OCI-LY3 (cell line): ENCODE data around the gene LDB2.

Source experiments
- H2AFZ ChIP-seq: fragments of 200-600, 300-600 bp; shearing (Covaris generic); 2 replicates; pipeline ENCODE4 v1.6.0; 2014; ENCODE audit warnings: antibody characterized with exemption, low read depth, low read length
- H3K27ac ChIP-seq: fragments of 200-600, 300-600 bp; sonication (generic); 2 replicates; pipeline ENCODE4 v1.5.1; 2014; ENCODE audit warnings: mild to moderate bottlenecking, low read length, moderate library complexity, mixed read lengths
- H3K27me3 ChIP-seq: fragments of 200-600, 300-600 bp; sonication (generic); 2 replicates; pipeline ENCODE4 v1.6.1; 2014; ENCODE audit warnings: low read depth, low read length, mixed read lengths
- H3K36me3 ChIP-seq: fragments of 200-600, 300-600 bp; sonication (generic); replicated peaks from 2 replicates; pipeline ENCODE3; 2014; ENCODE audit warnings: low read depth, low read length, mixed read lengths
- H3K4me1 ChIP-seq: fragments of 300-600, 200-600 bp; sonication (generic); 2 replicates; pipeline ENCODE4 v1.6.1; 2014; ENCODE audit warnings: low read length, mixed read lengths
- H3K4me2 ChIP-seq: fragments of 200-600, 300-600 bp; sonication (generic); 2 replicates; pipeline ENCODE4 v1.6.1; 2014; ENCODE audit warnings: low read length, mixed read lengths
- H3K4me3 ChIP-seq: fragments of 300-600, 200-600 bp; sonication (generic); 2 replicates; pipeline ENCODE4 v1.5.1; 2014; ENCODE audit warnings: antibody characterized with exemption, mild to moderate bottlenecking, low read length, moderate library complexity
- H3K79me2 ChIP-seq: fragments of 300-600, 200-600 bp; shearing (Covaris generic); 2 replicates; pipeline ENCODE4 v1.6.1; 2014; ENCODE audit warnings: mild to moderate bottlenecking, low read length, mixed read lengths
- H3K9ac ChIP-seq: fragments of 300-600, 200-600 bp; shearing (Covaris generic); 2 replicates; pipeline ENCODE4 v1.6.0; 2014; ENCODE audit warnings: mild to moderate bottlenecking, low read length, moderate library complexity
- H3K9me3 ChIP-seq: fragments of 200-600, 300-600 bp; shearing (Covaris generic); 2 replicates; pipeline ENCODE4 v1.6.1; 2014; ENCODE audit warnings: low read length, mixed read lengths; ENCODE audit not compliant: insufficient read depth
- H4K20me1 ChIP-seq: fragments of 200-600, 300-600 bp; sonication (generic); 2 replicates; pipeline ENCODE4 v1.6.1; 2016; ENCODE audit warnings: low read length, mixed read lengths; ENCODE audit not compliant: insufficient read depth
- CTCF ChIP-seq: fragments of 200-600, 300-600 bp; sonication (generic); IDR thresholded peaks from 2 replicates; pipeline ENCODE4 v1.5.1; 2014; ENCODE audit warnings: antibody characterized with exemption, low read length, low read depth
- EZH2phosphoT487 ChIP-seq: fragments of 200-600 bp; shearing (Covaris generic); IDR thresholded peaks from 2 replicates; pipeline ENCODE4 v1.6.1; 2018; ENCODE audit warnings: antibody characterized with exemption, mixed run types, low read depth

The LDB2 gene

GRCh38 chr4:16685536-16685935, 212.9 kb downstream of the LDB2 start:
- Histone ChIP-seq H3K36me3 (no peaks in the 10 kb centered on the region), H3K4me3 (no peak overlapping the region), H3K27ac (no peak overlapping the region), H3K4me1 (no peaks in the 10 kb centered on the region), H3K79me2 (no peaks in the 10 kb centered on the region), H3K27me3 (no peaks in the 10 kb centered on the region), H3K4me2 (no peak overlapping the region), H3K9ac (no peak overlapping the region), H4K20me1 (no peaks in the 10 kb centered on the region), H3K9me3 (no peaks in the 10 kb centered on the region), H2AFZ (no peak overlapping the region)
- TF ChIP-seq CTCF = no peak
- TF ChIP-seq EZH2phosphoT487 = no peak

- Histone ChIP-seq H3K27ac (no peak overlapping the region), H3K9ac (no peak overlapping the region), H3K79me2 (no peaks in the 10 kb centered on the region), H3K27me3 (no peaks in the 10 kb centered on the region), H3K4me1 (no peaks in the 10 kb centered on the region), H3K9me3 (no peaks in the 10 kb centered on the region), H3K4me2 (no peak overlapping the region), H3K36me3 (no peaks in the 10 kb centered on the region), H2AFZ (no peak overlapping the region), H4K20me1 (no peaks in the 10 kb centered on the region), H3K4me3 (no peak overlapping the region)
- TF ChIP-seq EZH2phosphoT487 (no peak), CTCF (no peak)
Observed at GRCh38 chr4:16684935-16685334, 213.5 kb downstream of the LDB2 start.

DNA sequence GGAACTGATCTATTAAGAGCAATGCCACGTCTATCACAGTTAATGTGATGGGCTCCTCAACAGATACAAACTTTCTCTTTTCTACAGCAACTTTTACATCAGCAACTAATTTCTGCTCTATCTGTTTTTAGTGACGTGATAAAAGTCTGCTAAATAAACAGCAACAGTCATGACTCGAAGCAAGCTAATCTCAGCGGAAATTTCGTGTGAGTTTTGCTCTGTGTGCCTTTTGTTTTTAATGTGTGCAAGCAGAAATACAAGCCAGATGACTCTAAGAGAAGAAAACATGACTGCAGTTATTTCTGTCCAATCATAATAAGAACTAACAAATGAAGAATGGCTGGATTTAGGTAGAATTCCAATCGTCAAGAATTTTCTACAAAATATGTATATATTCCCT, 214.3 kb downstream of the LDB2 start:
- Histone ChIP-seq H3K27me3 (no peaks in the 10 kb centered on the region), H4K20me1 (no peaks in the 10 kb centered on the region), H3K36me3 (no peaks in the 10 kb centered on the region), H3K27ac (no peak overlapping the region), H3K4me3 (no peak overlapping the region), H2AFZ (no peak overlapping the region), H3K9me3 (no peaks in the 10 kb centered on the region), H3K79me2 (no peaks in the 10 kb centered on the region), H3K9ac (no peak overlapping the region), H3K4me2 (no peak overlapping the region), H3K4me1 (no peaks in the 10 kb centered on the region)
- TF ChIP-seq CTCF (no peak), EZH2phosphoT487 (no peak)

GRCh38 chr4:16682975-16683374, 215.5 kb downstream of the LDB2 start:
- Histone ChIP-seq H3K27ac (no peak overlapping the region), H3K36me3 (no peaks in the 10 kb centered on the region), H3K4me1 (no peaks in the 10 kb centered on the region), H3K9ac (no peak overlapping the region), H3K27me3 (no peaks in the 10 kb centered on the region), H3K4me2 (no peak overlapping the region), H4K20me1 (no peaks in the 10 kb centered on the region), H3K4me3 (no peak overlapping the region), H2AFZ (no peak overlapping the region), H3K79me2 (no peaks in the 10 kb centered on the region), H3K9me3 (no peaks in the 10 kb centered on the region)
- TF ChIP-seq CTCF = no peak
- TF ChIP-seq EZH2phosphoT487 = no peak
